GF-D8 (cell line): ENCODE measurements around the gene ASNSD1.
"Not testable (repeated sequence)": the region's sequence is repeated elsewhere in the genome, so short reads cannot be mapped to it uniquely, and the experiment has no call there.

Experiments
- DNase-seq: peaks from one replicate; lab custom pipeline; 2025; lab: John Stamatoyannopoulos, UW

ASNSD1 gene

GRCh38 chr2:189687796-189688195 lies 26.5 kb downstream of the ASNSD1 start:
- DNase-seq, result not testable (repeated sequence)

- DNase-seq, result no peak
Measured at GRCh38 chr2:189696223-189696622, 35.0 kb downstream of the ASNSD1 start.

DNA sequence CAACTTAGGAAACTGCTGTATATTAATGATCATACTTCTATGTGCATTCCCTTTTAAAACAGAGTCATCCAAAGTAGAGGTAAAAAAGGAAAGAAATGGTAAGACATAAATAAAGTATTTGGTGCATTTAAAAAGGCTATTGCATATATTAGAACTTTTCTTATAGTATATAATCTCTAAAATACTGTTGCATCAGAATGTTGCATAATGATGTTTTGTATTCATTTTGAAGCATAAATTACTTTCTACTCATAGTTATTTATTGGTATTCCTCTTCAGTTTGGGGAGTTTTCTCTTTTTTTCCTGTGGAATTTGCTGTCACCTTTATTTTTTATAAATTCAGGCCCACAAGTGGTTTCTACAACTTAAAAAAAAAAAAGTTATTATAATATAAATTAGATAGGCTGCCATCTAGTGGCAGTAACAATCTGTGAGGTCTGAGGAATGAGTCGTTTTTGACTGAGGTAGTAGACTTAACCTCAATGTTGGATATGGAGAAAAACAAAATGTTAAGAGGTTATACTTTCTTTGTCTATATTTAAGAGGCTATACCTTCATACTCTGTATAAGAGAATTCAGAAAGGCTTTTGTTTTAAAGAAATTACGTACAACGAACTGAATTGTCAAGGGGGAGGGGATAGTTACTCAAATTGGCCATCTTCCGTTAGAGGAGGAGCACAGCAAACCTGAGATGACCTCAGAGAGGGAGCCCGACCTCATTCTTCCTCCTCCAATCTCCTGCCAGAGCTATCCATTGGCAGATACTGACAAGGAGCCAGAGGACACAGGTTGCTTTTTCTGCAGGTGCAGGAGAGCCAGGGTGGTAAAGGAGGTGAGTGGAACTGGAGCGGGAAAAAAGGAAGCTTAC lies 37.0 kb downstream of the ASNSD1 start:
- peak; percentile 48 for DNase-seq

DNA sequence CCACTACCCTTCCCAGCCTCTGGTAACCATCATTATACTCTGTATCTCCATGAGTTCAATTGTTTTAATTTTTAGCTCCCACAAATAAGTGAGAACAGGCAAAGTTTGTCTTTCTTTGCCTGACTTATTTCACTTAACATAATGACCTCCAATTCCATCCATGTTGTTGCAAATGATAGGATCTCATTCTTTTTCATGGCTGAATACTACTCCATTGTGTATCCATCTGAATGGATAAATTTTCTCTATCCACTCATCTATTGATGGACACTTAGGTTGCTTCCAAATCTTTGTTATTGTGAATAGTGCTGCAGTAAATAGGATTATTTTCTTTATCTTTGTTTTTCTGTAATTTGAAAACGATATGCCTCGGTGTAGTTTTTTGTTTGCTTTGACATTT lies 39.4 kb downstream of the ASNSD1 start:
- DNase-seq, result no peak

- DNase-seq, result no peak
Measured at GRCh38 chr2:189702071-189702470, 40.8 kb downstream of the ASNSD1 start.

GRCh38 chr2:189709501-189710221 lies 48.4 kb downstream of the ASNSD1 start:
- no peak for DNase-seq

DNA sequence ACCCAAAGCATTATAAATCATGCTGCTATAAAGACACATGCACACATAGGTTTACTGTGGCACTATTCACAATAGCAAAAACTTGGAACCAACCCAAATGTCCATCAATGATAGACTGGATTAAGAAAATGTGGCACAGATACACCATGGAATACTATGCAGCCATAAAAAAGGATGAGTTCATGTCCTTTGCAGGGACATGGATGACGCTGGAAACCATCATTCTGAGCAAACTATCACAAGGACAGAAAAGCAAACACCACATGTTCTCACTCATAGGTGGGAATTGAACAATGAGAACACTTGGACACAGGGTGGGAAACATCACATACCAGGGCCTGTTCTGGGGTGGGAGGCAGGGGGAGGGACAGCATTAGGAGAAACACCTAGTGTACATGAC lies 56.3 kb downstream of the ASNSD1 start:
- not testable (repeated sequence) for DNase-seq

DNA sequence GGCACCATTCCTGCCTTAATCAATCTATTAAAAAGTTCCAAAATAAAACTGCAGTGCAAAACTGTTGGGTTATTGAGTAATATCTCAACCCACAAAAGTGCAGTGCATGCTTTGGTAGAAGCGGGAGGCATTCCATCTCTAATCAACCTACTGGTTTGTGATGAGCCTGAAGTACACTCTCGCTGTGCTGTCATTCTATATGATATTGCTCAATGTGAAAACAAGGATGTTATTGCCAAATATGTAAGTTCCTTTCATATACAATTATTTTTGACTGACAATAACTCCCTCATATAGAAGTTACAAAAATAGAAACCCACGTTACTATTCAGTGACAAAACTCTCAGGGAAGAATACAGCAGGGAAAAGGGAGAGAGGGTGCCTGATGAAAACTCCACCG lies 58.3 kb downstream of the ASNSD1 start:
- DNase-seq, result no peak
